SHP77 (cell line): Measurements from ENCODE around the gene NKX2-1.
A peak's percentile ranks its signal among the peaks of the same experiment; 100 is the strongest.
"Not testable (repeated sequence)": the region's sequence is repeated elsewhere in the genome, so short reads cannot be mapped to it uniquely, and the experiment has no call there.

Source experiments
- DNase-seq, 2 experiments: peaks; one replicate each; lab custom pipeline; 2025; lab: John Stamatoyannopoulos, UW

Gene NKX2-1

DNA sequence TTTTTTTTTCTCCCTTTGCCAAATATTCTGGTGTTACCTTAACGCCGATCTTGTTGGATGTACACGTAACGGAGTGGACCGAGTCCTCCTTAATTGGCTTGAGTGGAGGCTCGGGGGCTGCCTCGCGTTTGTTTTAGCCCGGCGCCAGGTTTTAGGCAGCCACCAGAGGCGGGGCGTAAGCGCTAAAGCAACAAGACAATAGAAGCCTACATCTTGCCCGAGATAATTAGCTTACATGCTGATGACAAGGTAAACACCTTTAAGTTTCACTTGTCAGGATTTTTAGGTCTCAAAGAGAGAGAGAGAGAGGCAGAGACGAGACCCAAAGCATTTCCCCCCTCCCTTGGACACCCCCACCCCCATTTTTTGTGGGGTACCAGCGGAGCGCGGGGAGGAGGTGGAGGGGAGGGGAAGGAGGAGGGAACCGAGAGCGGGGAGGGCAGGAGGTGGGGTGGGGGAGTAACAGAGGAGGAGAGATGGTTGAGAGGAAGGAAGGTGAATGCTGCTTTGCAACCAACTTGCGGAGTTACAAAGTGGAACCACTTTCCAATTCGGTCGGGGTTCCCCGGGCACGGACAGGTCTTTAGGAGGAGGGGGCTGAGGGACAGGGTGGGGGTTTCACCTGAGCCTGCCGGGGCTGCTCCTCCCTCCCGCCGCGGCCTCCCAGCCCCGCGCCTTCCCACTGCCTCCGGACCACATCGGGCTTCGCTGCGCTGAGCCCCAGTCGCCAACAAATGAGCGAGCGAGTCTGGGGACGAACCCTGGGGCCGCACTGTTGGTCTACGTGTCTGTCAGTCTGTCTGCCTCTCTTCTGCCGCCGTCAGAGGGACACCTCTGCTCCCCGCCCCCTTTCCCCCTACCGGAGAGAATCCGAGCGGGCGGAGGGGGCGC lies at the start of gene NKX2-1:
Gene NKX2-1 (minus strand): TSS at position 802 of the 891 bp plus-strand sequence. CDS start 103 bp downstream, at position 699.
- DNase-seq = peak; percentile 90

DNA sequence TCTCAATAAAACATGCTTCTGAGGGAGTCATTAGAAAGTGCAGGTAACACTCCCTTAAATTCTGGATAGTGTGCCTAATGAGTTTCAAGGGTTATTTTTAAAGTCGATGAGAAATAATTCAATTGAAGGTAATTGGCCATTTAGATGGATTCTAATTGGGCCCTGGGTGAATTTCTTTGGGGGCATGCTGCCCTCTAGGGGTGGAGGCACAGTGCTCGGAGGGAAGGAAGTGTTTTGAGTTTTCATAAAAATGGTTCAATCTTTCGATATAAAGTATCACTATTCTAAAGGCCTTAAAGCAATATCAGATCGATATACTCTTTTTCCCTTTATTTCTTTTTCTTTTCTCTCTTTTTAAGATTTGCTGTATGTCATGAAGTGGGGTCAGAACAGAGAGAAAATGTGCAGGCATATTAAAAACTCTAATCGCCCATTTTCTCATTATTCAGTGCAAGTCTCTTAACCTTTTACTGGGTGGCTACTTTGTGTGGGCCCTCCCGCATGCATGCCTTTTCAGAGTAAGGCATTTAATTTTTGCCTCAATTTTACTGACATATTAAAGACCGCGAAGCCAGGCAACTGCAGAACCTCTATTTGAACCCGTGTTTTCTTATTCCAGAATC lies 36.9 kb upstream of the NKX2-1 start:
- peak; percentile 23 to 36 for DNase-seq

DNA sequence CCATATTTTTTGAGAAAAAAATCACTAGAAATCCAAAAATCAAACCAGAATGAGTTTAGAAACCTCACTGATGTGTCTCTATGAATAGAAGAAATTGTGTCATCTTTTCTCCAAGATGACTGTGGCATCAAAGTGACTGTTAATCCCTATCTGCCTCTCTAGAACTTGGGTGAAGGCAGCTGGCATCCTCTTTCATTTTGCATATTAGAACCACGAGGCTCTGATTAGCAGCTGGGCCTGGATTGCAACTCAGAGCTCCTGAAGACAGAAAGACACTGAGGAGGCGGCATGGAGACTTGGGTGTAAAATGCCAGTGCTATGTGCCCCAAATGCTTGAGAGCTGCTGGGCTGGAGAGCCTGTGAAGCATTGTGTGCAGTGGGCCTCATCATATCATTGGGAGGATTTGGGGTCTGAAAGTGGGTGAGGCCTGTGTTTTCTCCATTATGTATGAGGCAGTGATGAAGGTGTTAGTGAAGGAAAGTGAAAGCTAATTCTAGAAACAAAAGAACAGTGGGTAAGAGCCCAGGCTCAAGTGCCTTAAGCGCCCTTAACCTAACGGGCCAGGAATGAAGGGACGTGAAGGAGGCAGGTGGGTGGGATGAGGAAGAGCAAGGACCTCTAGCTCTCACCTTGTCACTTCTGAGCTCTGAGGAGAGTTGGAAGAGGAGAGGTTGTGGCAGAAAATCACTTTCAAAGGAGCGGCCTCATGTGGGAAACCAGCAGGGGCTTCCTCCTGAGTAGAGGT lies 36.1 kb upstream of the NKX2-1 start:
- DNase-seq = no peak

DNA sequence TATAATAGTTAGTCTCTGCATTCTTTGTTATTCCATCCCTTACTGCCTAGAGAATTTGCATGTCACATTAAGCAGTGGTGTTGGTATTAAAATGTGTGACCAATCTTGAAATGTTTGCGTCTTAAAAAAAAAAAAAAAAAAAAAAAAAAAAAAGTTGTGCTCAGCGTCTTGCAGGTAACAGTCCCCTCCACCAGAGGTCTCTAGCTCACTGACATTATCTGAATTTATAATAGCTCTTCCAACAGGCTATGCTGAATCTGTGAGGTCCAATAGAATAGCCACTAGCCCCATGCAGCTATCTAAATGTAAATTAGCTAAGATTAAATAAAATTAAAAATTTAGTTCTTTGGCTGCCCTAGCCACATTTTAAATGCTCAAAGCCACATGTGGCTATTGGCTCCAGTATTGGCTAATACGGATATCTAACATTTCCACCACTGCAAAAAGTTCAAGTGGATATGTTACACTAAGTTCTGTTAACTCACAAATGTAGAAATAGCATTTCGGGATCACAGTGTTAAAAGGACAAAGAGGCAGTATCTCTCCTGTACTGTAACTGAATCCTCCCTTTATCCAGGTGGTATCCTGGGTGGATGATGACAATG lies 33.7 kb upstream of the NKX2-1 start:
- DNase-seq = peak; percentile 74

DNA sequence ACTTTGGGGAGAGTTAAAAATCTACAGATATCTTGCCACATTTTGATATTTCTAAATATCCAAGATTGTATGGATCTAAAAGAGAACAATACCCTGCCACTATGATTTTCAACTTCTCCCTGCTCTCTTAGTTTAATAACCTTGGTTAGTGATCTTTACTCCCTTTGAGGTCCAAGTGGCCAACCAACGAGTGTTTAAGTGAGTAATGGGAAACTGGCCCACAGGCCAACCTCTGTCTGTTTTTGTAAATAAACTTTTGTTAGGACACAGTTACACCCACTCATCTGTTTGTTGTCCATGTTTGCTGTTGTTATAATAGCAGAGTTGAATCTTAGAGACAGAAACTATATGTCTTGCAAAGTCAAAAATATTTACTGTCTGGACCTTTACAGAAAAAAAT lies 30.9 kb upstream of the NKX2-1 start:
- no peak for DNase-seq

DNA sequence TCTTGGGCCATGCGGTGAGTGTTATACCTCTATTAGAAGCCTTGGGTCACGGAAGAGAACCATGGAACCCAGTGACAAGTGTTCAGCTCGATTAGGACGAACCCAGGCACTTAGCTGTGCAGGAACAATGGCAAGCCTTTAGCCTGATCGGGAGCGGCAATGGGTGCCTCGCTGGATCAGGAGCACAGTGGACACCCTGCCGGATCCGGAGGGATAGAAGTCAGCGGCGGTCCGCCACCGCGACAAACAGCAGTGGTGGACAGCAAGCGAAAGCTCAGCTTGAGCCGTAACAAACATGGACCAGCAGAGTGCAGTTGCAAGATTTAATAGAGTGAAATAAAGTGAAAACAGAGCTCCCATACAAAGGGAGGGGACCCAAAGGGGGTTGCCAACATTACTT lies 24.2 kb upstream of the NKX2-1 start:
- DNase-seq = not testable (repeated sequence)

DNA sequence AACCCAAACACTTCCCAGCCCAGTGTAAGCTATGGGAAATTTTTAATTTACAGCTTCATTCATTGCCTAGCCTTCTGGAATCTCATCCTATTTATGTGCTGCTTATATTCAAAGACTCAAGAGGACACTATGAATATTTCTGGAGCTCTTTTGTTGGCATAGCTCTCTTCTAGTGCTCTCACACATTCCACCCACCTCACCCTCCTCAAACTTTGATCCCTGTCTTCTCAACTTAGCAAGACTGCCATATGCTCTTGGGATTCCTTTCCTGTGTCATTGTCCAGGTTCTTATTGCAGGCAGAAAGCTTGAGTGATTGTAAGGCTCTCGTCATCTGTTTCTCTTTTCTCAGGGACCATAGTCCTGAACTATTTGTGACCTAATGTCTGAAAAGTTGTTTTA lies 18.0 kb upstream of the NKX2-1 start:
- DNase-seq = no peak

DNA sequence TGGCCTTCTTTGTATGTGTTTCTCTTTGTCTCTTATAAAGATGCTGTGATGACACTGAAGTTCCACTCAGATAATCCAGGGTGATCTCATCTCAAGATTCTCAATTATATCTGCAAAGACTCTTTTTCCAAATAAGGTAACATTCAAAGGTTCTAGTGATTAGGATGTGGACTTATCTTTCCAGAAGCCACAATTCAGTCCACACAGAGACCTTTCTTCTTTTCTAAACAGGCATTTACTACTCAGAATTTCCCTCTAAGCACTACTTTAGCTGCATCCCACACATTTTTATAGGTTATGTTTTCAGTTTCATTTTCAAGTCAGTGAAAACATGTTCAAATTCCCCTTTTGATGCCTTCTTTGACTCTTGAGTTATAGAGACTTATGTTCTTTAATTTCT lies 9.0 kb upstream of the NKX2-1 start:
- DNase-seq = no peak

DNA sequence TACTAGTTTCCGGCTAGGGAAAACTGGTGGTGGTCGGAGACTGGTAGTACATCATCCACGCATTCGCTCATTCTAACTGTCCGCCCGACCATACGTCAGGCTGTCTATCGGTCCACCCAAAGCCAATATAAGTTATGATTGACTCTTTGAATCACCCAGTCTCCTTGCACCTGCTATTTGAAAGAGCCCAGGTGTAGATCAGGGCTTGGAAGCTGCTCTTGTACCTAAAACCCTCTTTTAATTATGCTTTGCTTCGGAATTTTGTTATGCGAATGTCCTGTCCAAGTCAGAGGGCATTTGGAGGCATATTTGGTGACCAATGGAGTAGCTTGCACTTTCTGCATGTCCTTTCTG lies 5.7 kb upstream of the NKX2-1 start:
- no peak for DNase-seq

DNA sequence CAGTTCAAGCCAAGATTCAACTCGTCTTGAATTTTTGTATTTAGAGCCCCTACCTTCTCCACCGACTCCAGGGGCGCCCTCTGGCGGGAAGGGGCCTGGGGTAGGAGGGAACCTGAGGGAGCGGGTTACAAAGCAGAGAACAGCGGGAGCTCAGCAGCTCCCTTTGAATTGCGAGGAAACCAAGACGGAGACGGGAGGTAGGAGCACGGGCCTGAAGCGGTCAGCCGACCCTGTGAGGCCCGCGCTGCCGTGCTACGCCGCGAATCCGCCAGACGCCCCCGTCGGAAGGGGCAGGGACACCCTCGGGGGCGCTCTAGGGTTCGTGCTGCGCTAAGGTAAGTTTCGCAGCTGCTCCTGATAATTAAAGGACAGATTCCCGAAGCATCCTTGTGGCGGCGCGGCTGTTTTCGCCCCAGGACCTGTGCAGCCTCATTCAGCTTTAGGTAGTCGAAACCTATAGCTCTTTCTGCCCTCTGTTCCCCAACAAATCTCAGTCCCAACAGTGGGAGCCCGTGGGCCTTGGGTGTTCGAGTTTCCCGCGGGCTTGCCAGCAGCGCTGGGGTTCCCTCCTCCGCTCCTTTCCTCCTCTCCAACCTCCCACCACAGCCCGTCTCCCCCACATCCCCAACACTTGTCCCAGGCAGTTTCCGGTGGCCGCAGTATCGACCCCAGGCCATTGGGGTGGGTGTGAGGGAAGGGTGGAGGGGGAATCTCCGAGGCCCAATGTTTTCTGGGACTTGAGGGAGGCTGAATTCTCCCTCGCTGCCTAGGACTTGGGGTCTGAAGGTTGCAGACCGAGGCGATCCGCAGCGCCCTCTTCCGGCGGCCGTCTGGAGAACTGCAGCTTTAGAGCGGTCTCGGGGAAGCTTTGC lies 5.1 kb upstream of the NKX2-1 start:
- DNase-seq = peak in 1 of 2 experiments; percentile 19

DNA sequence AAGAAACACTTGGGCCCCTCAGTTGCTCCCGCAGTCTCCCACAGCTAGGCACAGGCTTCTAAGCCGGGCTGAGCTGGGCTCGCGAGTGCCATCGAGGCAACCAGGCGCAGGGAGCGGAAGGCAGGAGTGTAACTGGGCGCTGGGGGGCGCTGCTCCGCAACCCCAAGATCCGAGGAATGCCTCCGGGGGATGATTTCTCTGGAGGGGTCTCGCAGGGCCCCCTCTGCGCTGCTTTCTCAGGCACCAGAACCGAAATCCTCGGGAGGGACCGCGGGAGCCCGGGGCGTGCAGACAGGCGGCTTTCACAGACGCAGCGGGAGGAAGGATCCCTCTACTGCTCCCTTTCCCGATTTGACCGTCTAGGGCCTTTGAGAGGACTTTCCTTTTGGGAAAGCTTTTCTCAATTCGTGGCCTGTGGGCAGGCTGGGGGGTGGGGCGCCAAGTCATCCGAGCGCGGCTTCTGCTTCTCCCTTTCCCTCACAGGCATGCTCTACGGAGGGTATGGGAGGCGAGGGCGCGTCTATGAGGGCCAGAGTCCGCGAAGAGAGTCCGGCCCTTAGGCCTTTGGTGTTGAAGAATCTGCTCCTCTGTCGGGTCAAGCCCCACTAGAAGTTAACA lies 4.3 kb upstream of the NKX2-1 start:
- no peak for DNase-seq

DNA sequence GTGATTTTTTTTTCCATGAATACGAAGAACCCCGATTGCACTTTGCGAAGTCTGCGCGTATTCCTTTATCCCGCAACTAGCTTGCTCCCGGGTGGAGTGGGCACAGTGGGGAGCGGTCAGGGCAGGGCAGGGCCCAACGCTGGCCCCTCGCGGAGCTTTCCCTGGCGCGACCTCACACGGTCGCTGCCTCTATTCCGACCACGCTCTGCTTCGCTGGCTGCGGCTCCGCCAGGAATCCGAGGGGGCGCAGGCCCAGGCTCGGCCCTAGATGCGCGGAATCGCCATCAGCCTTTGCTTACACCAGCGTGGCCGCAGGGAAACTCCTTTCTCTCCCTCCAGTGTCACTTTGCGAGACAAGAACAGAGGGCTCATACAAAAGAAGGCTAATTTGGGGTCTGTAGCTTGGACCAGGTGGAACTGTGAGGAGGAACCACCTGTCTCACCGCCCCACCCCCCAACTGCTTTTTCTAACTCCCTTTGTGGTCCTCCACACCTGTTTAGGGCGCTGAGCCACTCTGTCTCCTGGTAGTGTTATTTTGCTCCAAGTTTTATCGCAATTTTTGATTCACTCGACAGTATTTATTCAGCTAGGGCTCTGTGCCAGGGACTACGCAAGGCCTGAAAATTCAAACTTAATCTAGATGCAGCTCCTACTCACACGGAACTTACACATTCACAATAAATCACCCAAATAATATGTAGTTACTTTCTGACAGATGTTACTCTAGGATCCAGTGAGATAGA lies 3.1 kb upstream of the NKX2-1 start:
- DNase-seq = no peak

DNA sequence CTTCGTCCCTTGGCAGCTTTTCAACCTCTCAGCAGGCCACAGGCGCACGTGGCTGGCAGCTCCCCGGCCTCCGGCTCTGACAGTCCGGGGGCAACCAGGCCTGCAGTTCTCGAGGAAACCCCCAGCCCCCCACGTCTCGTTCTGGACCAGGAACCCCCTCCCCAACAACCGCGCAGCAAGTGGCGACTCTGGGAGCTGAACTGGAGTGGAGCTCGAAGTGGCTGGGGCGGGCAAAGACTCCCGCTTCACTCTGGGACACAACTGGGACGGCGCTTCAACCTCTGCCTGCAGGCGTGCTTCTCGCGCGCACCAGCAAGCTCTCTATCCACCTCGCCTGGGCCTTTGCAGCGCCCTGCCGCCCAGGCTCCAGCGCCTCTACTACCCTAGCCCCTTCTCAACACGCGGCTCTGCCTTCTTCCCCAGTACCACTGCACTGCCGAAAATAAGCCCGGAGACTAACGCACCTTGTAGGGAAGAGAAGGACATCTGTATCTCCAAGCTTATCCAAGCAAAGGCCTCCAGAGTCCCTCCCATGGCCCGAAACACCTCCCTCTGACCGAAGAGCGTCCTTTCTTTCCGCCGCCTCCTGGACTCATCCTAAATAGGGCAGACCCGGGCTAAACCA lies 2.4 kb upstream of the NKX2-1 start:
- no peak for DNase-seq

DNA sequence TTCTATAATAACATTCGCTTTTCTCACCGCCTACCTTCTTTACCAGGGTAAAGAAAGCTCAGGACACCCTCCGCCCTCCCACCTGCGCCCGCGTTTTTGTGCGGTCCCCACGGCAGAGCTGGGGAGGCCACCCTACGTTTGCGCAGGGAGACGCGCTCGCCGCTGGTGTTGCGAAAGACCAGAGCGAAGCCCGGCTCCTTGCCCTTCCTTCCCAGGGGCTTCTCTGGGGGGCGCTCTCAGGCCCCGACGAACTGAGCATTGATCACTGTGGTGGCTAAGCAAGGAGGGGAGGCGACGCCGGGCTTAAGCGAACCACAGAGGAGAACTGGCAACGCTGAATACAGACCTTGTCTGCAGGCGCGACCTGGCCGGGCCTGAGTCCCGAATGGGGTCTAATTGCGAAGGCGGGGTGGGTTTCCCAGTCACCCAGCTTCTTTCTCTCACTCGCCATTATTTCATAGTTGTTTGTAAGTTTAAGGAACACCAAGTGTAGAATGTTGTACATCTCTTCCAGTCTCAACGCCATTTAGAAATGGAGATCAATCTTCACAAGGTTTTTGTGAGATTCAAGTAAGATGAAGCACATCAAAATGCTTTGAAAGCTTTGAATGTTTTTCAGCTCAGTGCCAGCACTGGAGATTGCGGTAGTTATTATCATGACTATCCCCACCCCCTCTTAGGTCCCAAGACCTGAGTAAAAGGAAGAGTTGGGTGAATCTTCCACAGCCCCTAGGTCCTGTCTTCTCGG lies 1.7 kb upstream of the NKX2-1 start:
- DNase-seq = no peak

DNA sequence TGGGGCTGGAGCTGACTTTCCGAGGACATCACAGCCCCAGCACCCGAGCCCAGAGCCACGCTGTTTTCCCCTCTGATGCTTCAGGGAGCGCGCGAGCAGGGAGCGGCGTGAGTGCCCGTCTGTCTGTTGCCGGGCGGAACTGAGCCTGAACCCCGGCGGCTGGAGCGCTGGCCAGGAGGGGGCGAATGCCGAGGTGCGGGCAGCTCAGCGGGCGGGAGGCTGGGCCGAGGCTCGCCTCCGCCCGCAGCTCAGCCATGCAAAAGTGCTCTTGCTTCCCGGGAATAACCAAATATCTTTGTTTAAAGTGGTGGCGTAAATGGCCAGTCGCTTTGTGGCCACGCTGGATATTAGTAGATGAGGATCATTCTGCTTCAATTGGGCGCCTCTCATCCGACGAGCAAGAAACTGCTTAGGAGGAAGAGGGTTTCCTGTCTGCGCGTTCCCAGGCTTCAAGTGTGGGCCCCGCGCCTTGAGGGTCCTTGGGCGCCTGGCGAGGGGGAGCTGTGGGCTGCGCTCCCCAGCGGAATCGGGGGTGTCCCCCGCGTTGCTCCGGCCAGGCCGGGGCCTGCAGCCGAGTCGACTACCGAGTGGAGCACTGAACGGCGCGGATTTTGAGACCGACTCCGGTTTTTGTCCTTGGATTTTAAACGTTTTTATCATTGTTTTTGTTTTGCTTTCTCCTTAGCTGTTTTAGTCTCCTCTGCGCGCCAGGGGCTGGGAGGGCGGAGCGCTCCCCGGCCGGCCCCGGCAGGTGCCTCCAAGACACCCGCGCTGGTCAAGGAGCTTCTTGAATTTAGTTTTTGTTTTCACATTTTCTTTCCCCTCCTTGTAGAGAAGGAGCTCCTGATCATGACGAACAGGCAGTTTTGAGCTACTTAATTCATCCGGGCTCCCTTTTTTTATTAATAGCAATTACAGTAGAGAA lies 831 bp upstream of the NKX2-1 start:
- peak; percentile 87 to 89 for DNase-seq

DNA sequence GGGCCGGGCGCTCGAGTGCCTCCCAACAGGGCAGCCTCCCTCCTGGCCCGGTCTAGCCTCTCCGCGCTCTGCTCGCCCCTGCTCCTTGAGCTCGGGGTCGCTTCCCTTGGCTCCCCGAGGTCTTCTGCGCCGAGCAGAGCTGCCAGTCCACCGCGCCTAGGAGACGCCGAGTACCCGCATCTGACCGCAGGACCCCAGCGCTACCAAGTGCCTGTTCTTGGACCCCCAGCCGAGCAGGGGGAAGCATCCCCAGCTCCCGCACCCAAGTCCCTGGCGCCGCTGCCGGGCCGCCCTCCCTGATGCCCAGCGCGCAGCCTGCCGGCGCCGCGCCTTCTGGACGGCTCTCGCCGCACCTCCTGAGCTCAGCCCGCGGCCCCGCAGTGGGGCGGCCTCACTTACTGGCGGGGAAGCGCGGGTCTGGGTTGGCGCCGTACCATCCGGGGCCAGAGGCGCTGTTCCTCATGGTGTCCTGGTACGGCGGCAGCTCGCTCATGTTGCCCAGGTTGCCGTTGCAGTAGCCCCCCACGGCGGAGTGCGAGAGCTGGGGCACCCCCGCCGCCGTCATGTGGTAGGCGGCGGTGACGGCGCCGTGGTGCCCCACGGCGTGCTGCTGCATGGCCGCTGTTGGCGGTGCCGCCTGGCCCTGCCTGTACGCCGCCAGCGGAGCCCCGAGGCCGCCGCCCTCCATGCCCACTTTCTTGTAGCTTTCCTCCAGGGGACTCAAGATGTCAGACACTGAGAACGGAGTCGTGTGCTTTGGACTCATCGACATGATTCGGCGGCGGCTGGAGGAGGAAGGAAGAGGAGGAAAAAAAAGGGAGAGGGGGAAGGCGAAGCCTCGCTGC lies 1.2 kb downstream of the NKX2-1 start:
- peak in 1 of 2 experiments; percentile 25 for DNase-seq

DNA sequence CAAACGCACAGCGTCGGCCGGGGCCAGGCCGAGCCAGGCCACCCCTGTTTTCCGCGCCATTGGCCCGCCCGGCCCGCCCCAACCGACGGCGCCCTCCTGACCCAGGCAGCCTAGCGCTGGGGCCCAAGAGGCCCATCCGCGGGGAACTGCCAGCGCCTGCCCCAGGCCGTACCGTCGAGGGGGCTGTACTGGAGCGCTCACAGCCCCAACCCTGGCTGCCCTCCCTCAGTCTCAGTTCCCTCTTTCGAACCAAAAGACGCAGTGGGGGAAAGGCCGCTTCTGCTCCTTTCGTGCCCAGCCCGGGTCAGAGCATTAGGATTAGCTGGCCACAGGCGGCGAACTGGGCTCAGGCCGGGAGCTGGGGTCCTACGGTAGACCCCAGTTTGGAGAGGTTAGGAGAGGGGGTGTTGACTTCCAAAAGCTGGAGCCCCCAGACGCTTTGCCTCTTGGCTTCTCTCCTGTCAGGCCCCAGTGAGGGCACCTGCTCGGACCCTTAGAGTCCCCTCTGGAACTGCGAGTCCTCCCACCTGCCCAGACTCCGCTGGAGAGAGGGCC lies 1.9 kb downstream of the NKX2-1 start:
- peak in 1 of 2 experiments; percentile 18 for DNase-seq
